Neural progenitor cell (in vitro differentiated cells): ENCODE data around the gene CCDC97. TPM values are rescaled to one million over a fixed set of nuclear protein-coding genes. Genes with fewer than 3 reads are reported as not detected.
A peak's percentile ranks its signal among the peaks of the same experiment; 100 is the strongest.

Experiments used
- DNase-seq: peaks from one replicate; pipeline ENCODE4 v3.0.0-alpha.2; 2016; ENCODE audit warnings: low spot score
- H2AFZ ChIP-seq: fragments of 200-600 bp; sonication (generic); replicated peaks from 2 replicates; pipeline ENCODE4 v1.6.1; 2016; ENCODE audit warnings: antibody characterized with exemption
- H3F3A ChIP-seq: fragments of 200-600 bp; sonication (generic); 2 replicates; pipeline ENCODE4 v1.6.1; 2016; ENCODE audit warnings: antibody characterized with exemption, low read depth
- H3K27ac ChIP-seq: fragments of 200-600 bp; sonication (generic); 2 replicates; pipeline ENCODE4 v1.5.1; 2016; ENCODE audit warnings: mild to moderate bottlenecking
- H3K27me3 ChIP-seq: fragments of 200-600 bp; sonication (generic); 2 replicates; pipeline ENCODE4 v1.6.1; 2016; ENCODE audit warnings: mild to moderate bottlenecking, moderate library complexity
- H3K36me3 ChIP-seq: fragments of 200-600 bp; sonication (generic); 2 replicates; pipeline ENCODE4 v1.5.1; 2016
- H3K4me1 ChIP-seq: fragments of 200-600 bp; sonication (generic); 2 replicates; pipeline ENCODE4 v1.6.1; 2016; ENCODE audit warnings: mixed run types
- H3K4me2 ChIP-seq: fragments of 200-600 bp; sonication (generic); 2 replicates; pipeline ENCODE4 v1.6.1; 2016
- H3K4me3 ChIP-seq: fragments of 200-600 bp; sonication (generic); 2 replicates; pipeline ENCODE4 v1.5.1; 2016
- H3K79me2 ChIP-seq: fragments of 200-600 bp; sonication (generic); 2 replicates; pipeline ENCODE4 v1.6.1; 2016; ENCODE audit warnings: low read depth
- H3K9ac ChIP-seq: fragments of 200-600 bp; sonication (generic); 2 replicates; pipeline ENCODE4 v1.6.1; 2016
- H3K9me3 ChIP-seq: fragments of 200-600 bp; sonication (generic); 2 replicates; pipeline ENCODE4 v1.5.1; 2016; ENCODE audit warnings: low read depth
- H4K20me1 ChIP-seq: fragments of 200-600 bp; sonication (generic); 2 replicates; pipeline ENCODE4 v1.6.1; 2016; ENCODE audit warnings: low read depth
- H3K27ac Mint-ChIP-seq: 3 replicates; pipeline ENCODE4 v1.8.0; 2021; ENCODE audit warnings: mixed read lengths
- H3K27me3 Mint-ChIP-seq: 2 replicates; pipeline ENCODE4 v1.8.0; 2022; ENCODE audit warnings: low read depth, mild to moderate bottlenecking, inconsistent platforms, moderate library complexity, mixed read lengths; ENCODE audit not compliant: insufficient read depth
- H3K36me3 Mint-ChIP-seq: 3 replicates; pipeline ENCODE4 v1.8.0; 2021; ENCODE audit warnings: mixed read lengths
- H3K4me1 Mint-ChIP-seq: 3 replicates; pipeline ENCODE4 v1.8.0; 2021; ENCODE audit warnings: mixed read lengths
- H3K4me3 Mint-ChIP-seq: 3 replicates; pipeline ENCODE4 v1.8.0; 2021; ENCODE audit warnings: mild to moderate bottlenecking, moderate library complexity, mixed read lengths
- H3K9me3 Mint-ChIP-seq: 3 replicates; pipeline ENCODE4 v1.8.0; 2020; ENCODE audit warnings: mixed read lengths
- CTCF ChIP-seq: fragments of 200-600 bp; sonication (generic); IDR thresholded peaks from 2 replicates; pipeline ENCODE4 v1.5.1; 2017; ENCODE audit warnings: antibody characterized with exemption, mild to moderate bottlenecking
- EZH2 ChIP-seq: fragments of 200-600 bp; sonication (generic); IDR thresholded peaks from 2 replicates; pipeline ENCODE4 v1.6.1; 2017; ENCODE audit warnings: antibody characterized with exemption, mild to moderate bottlenecking, moderate library complexity
- EZH2phosphoT487 ChIP-seq: fragments of 200-600 bp; sonication (generic); IDR thresholded peaks from 2 replicates; pipeline ENCODE4 v1.6.1; 2017; ENCODE audit warnings: antibody characterized with exemption
- total RNA-seq: library from RNA; depleted of rRNA; stranded (reverse); fragments of >200 nt; gene quantifications from 2 replicates; pipeline ENCODE4 v1.2.3, GENCODE V29; 2015; ENCODE audit warnings: low replicate concordance

Gene CCDC97
- total RNA-seq, 1 donor from 2014 or later = 19.1 TPM

DNA sequence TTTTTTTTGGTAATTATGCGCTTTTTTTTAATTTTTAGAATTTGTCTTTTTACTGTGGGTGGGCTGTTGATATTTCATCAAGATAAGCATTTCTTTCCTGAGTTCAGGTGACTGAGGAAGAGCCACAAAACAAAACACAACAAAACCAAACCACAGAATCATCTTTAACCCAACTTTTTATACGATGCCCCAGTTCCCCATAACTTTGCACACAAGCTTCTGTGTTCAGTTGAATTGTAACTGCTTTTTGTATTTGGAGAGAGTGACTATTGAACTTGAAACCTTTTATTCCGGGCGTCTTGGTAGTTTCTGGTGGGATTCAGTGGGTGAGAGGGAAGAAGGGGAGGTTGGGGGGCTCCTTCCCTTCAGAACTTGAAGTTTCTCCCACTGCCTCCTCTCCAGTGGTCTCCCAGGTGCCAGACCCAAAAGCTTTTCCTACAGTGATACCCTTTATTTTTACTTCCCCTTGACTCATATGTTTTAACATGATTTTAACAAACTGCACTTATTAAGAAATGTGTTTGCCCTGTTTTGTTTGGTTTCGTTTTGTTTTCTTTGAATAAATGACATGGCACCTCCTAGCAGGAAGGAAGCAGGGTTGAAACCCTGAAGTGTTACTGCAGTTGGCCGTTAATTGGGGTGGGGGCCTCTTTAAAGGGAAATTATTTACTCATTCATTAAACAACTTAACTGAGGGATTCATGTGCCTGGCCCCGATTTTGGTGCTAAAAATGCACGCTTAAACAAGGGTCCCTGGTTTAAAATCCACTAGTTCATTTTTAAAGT, 2.7 kb upstream of the CCDC97 start:
- Histone ChIP-seq H3K79me2 (peaks cover 19% of the 10 kb centered on the region), H3F3A (peaks cover 67% of the 10 kb centered on the region), H3K27me3 (no peaks in the 10 kb centered on the region), H3K9ac (no peak overlapping the region), H3K27ac (peak overlapping the region; percentile 85), H3K36me3 (peaks cover 7% of the 10 kb centered on the region), H3K4me1 (peaks cover 10% of the 10 kb centered on the region), H2AFZ (no peak overlapping the region), H3K4me3 (no peak overlapping the region), H4K20me1 (peaks cover 6% of the 10 kb centered on the region), H3K4me2 (no peak overlapping the region), H3K9me3 (no peaks in the 10 kb centered on the region)
- TF ChIP-seq CTCF (no peak), EZH2phosphoT487 (no peak), EZH2 (no peak)
- Mint-ChIP-seq H3K4me3 (no peak overlapping the region), H3K27me3 (peaks cover 5% of the 10 kb centered on the region), H3K4me1 (peaks cover 22% of the 10 kb centered on the region), H3K9me3 (no peaks in the 10 kb centered on the region), H3K36me3 (peaks cover 20% of the 10 kb centered on the region), H3K27ac (peak overlapping the region; percentile 88)
- no peak for DNase-seq

GRCh38 chr19:41307954-41308449, 2.0 kb upstream of the CCDC97 start:
- Mint-ChIP-seq H3K27me3 (peaks cover 5% of the 10 kb centered on the region), H3K4me1 (peaks cover 21% of the 10 kb centered on the region), H3K27ac (peak overlapping the region; percentile 72), H3K4me3 (peak overlapping the region; percentile 97), H3K9me3 (no peaks in the 10 kb centered on the region), H3K36me3 (peaks cover 18% of the 10 kb centered on the region)
- peaks cover 67% of the 10 kb centered on the region for H3F3A ChIP-seq
- no peak overlapping the region for H3K4me3 ChIP-seq
- no peak overlapping the region for H3K9ac ChIP-seq
- no peaks in the 10 kb centered on the region for H3K27me3 ChIP-seq
- H2AFZ ChIP-seq = no peak overlapping the region
- H3K4me1 ChIP-seq = peaks cover 10% of the 10 kb centered on the region
- peak overlapping the region; percentile 85 for H3K27ac ChIP-seq
- H3K4me2 ChIP-seq = no peak overlapping the region
- peaks cover 23% of the 10 kb centered on the region for H3K79me2 ChIP-seq
- no peak for DNase-seq
- no peaks in the 10 kb centered on the region for H3K9me3 ChIP-seq
- peaks cover 7% of the 10 kb centered on the region for H3K36me3 ChIP-seq
- peaks cover 6% of the 10 kb centered on the region for H4K20me1 ChIP-seq
- TF ChIP-seq EZH2phosphoT487 = no peak
- no peak for TF ChIP-seq CTCF
- no peak for TF ChIP-seq EZH2

- Histone ChIP-seq H3K4me2 (no peak overlapping the region), H3K4me3 (no peak overlapping the region), H3K27me3 (no peaks in the 10 kb centered on the region), H3K9me3 (no peaks in the 10 kb centered on the region), H3K9ac (no peak overlapping the region), H2AFZ (no peak overlapping the region), H3K27ac (peak overlapping the region; percentile 85), H3K36me3 (peaks cover 7% of the 10 kb centered on the region), H3K4me1 (peaks cover 10% of the 10 kb centered on the region), H3K79me2 (peaks cover 25% of the 10 kb centered on the region), H3F3A (peaks cover 66% of the 10 kb centered on the region), H4K20me1 (peaks cover 5% of the 10 kb centered on the region)
- H3K27ac Mint-ChIP-seq = peak overlapping the region; percentile 72
- H3K4me3 Mint-ChIP-seq = peak overlapping the region; percentile 97
- no peaks in the 10 kb centered on the region for H3K9me3 Mint-ChIP-seq
- peaks cover 21% of the 10 kb centered on the region for H3K4me1 Mint-ChIP-seq
- peak; percentile 87 for DNase-seq
- peaks cover 5% of the 10 kb centered on the region for H3K27me3 Mint-ChIP-seq
- H3K36me3 Mint-ChIP-seq = peaks cover 23% of the 10 kb centered on the region
- TF ChIP-seq EZH2 (no peak), CTCF (peak; percentile 99), EZH2phosphoT487 (no peak)
Measured at GRCh38 chr19:41308450-41309179, 1.4 kb upstream of the CCDC97 start.
